ENCODE measurements around the gene WARS2. TPM values are rescaled to one million over a fixed set of nuclear protein-coding genes. Genes with fewer than 3 reads are reported as not detected.
A peak's percentile ranks its signal among the peaks of the same experiment; 100 is the strongest.
"Not testable (repeated sequence)": the region's sequence is repeated elsewhere in the genome, so short reads cannot be mapped to it uniquely, and the experiment has no call there.

The WARS2 gene
- 10 to 100 TPM in 11 of 12 donors, not detected in 1; 19.0 to 30.7 (median 21.7) TPM for polyA plus RNA-seq (ENCODE audit: insufficient read length in 12 of 12)
- long read RNA-seq, donor 1, partial matches to known transcripts = 0 of 4 reads
- long read RNA-seq, donor 1, other reads (novel, unspliced or antisense) = 0 of 4 reads
- long read RNA-seq, donor 2, partial matches to known transcripts = 0 of 4 reads
- long read RNA-seq, donor 2, other reads (novel, unspliced or antisense) = 0 of 4 reads
- long read RNA-seq, donor 3, partial matches to known transcripts = 0 of 2 reads
- long read RNA-seq, donor 3, other reads (novel, unspliced or antisense) = 0 of 2 reads
- long read RNA-seq, donor 4, partial matches to known transcripts = 0 of 3 reads
- long read RNA-seq, donor 4, other reads (novel, unspliced or antisense) = 0 of 3 reads
- long read RNA-seq, donor 5, transcript WARS2-201 (6 exons, 2,800 nt) = major isoform, 8 of 11 reads
- long read RNA-seq, donor 5, partial matches to known transcripts = 0 of 11 reads
- long read RNA-seq, donor 5, other reads (novel, unspliced or antisense) = 0 of 11 reads
- long read RNA-seq, donor 6, partial matches to known transcripts = 0 of 3 reads
- long read RNA-seq, donor 6, other reads (novel, unspliced or antisense) = 0 of 3 reads
- long read RNA-seq, donor 7, partial matches to known transcripts = 0 of 3 reads
- long read RNA-seq, donor 7, other reads (novel, unspliced or antisense) = 0 of 3 reads
- long read RNA-seq, donor 8, transcript WARS2-201 (6 exons, 2,800 nt) = major isoform, 7 of 7 reads
- long read RNA-seq, donor 8, partial matches to known transcripts = 0 of 7 reads
- long read RNA-seq, donor 8, other reads (novel, unspliced or antisense) = 0 of 7 reads
- long read RNA-seq, donor 9, partial matches to known transcripts = 0 of 1 reads
- long read RNA-seq, donor 9, other reads (novel, unspliced or antisense) = 0 of 1 reads
- long read RNA-seq, donor 10, transcript WARS2-201 (6 exons, 2,800 nt) = major isoform, 6 of 7 reads
- long read RNA-seq, donor 10, partial matches to known transcripts = 0 of 7 reads
- long read RNA-seq, donor 10, other reads (novel, unspliced or antisense) = 0 of 7 reads
- long read RNA-seq, donor 11, partial matches to known transcripts = 0 of 3 reads
- long read RNA-seq, donor 11, other reads (novel, unspliced or antisense) = 0 of 3 reads

GRCh38 chr1:119140177-119141019, at the start of gene WARS2:
WARS2 (minus strand) TSS chr1:119140653; CDS start chr1:119140644, 9 bp downstream.
- DNase-seq = peak; percentile 98

GRCh38 chr1:119188926-119189325, 48.5 kb upstream of the WARS2 start:
- no peak for DNase-seq

GRCh38 chr1:119187416-119187815, 47.0 kb upstream of the WARS2 start:
- no peak for DNase-seq

DNA sequence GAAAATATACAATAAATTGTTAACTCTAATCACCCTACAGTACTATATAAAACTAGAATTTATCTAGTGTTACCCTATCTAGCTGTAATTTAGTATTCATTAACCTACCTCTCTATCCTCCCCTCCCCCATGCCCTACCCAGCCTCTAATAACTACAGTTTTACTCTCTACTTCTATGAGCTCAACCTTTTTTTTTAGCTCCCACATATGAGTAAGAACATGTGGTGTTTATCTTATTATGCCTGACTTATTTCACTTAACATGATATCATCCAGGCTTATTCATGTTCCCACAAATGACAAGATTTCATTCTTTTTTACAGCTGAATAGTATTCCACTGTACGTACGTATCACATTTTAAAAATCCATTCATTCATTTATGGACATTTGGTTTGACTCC, 46.0 kb upstream of the WARS2 start:
- no peak for DNase-seq

DNA sequence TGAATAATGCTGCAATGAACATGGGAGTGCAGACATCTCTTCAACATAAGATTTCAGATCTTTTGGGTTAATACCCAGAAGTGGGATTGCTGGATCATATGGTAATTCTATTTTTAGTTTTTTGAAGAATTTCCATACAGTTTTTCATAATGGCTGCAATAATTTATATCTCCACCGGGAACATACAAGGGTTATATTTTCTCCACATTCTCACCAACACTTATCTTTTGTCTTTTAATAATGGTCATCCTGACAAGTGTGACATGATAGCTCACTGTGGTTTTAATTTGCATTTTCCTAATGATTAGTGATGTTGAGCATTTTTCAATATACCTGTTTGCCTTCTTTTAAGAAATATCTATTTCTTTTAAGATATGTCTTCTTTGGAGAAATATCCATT, 44.5 kb upstream of the WARS2 start:
- no peak for DNase-seq

- DNase-seq = no peak
Observed at GRCh38 chr1:119181218-119181617, 40.8 kb upstream of the WARS2 start.

DNA sequence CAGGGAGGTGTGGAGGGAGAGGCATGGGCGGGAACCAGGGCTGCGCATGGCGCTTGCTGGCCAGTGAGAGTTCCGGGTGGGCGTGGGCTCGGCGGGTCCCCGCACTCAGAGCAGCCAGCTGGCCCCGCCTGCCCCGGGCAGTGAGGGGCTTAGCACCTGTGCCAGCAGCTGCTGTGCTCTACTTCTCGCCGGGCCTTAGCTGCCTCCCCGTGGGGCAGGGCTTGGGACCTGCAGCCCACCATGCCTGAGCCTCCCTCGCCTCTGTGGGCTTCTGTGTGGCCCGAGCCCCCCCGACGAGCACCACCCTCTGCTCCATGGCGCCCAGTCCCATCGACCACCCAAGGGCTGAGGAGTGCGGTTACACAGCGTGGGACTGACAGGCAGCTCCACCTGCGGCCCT, 38.6 kb upstream of the WARS2 start:
- no peak for DNase-seq

DNA sequence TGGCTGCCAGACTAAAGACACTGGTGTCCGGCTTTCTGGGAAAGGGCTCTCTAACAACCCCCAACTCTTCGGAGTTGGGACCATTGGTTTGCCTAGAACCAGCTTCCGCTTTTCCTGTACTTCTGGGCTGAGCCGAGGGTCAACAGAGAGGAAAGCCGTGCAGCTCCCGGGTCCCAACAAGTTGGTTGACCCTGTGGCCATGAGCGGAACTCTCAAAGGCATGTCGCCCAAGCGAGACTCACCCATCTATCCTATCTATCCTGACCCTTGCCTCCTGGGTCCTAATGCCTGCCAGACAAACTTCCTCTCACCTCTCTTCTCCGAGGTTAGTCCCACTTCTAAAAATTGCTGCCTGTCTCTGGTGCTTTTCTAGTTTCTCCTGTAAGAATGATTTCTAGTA, 32.5 kb upstream of the WARS2 start:
- not testable (repeated sequence) for DNase-seq

- DNase-seq = not testable (repeated sequence)
Observed at GRCh38 chr1:119171381-119172010, 31.0 kb upstream of the WARS2 start.

GRCh38 chr1:119163396-119163795, 22.9 kb upstream of the WARS2 start:
- DNase-seq = no peak

- peak; percentile 71 for DNase-seq
Observed at GRCh38 chr1:119160866-119161265, 20.4 kb upstream of the WARS2 start.

DNA sequence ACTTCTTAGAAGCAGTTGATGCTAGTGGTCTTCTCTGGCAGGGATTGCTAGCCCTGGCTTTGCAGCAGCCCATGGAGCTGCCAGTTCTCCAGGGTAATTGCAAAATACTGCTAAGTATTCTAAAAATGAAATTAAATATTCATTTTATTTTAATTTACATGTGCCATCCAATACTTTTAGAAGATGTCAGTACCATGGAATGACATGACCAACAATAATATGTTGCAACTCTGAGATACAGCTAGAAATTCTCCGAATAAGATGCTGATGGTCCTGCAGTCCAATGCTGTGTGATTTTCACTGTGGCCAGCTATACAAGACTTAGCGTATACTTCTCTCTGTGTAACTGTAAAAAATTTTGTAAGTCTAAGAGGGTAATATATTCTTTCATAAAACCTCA, 20.0 kb upstream of the WARS2 start:
- DNase-seq = peak; percentile 25

DNA sequence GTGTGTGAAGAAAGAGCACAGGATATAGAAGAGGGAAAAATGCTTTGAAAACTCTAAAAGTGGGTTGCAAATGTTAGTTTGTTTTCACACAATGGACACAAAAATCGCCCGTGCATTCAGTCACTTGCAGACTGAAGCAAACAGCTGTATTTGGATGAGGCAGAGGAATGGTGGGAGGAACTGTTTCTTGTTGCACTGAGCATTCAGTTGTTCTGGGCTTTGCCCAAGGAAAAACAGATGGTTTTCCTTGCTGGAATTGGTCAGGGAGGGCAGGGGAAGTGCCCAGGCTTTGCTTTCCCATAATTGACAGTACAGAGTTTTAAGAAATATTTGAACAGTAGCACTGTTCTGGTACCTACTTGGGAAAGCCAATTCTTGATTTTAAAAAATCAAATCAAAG, 19.5 kb upstream of the WARS2 start:
- peak; percentile 41 for DNase-seq

- no peak for DNase-seq
Observed at GRCh38 chr1:119159111-119159510, 18.7 kb upstream of the WARS2 start.

GRCh38 chr1:119156761-119157160, 16.3 kb upstream of the WARS2 start:
- not testable (repeated sequence) for DNase-seq

- DNase-seq = not testable (repeated sequence)
Observed at GRCh38 chr1:119155069-119155468, 14.6 kb upstream of the WARS2 start.

GRCh38 chr1:119150150-119150549, 9.7 kb upstream of the WARS2 start:
- no peak for DNase-seq

GRCh38 chr1:119147661-119148090, 7.2 kb upstream of the WARS2 start:
- DNase-seq = no peak

DNA sequence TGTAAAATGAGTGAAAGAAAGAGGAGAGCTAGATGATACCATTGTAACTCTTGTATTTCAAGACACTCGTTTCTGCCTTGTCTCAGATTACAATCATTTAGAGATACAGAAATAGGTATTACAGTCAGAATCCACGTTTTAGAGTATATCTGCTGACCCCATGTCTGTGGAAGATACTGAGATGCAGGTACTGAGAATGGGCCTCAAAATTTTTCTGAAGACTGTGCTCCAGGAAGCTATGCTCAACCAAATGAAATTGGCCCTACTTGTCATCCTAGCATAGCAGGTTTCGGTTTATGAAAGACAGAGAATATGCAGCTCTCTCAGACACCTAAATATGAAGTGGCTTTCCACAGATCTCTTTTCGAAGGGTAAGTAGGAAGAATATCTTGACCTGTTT, 6.0 kb upstream of the WARS2 start:
- no peak for DNase-seq

- DNase-seq = no peak
Observed at GRCh38 chr1:119144813-119145212, 4.4 kb upstream of the WARS2 start.

DNA sequence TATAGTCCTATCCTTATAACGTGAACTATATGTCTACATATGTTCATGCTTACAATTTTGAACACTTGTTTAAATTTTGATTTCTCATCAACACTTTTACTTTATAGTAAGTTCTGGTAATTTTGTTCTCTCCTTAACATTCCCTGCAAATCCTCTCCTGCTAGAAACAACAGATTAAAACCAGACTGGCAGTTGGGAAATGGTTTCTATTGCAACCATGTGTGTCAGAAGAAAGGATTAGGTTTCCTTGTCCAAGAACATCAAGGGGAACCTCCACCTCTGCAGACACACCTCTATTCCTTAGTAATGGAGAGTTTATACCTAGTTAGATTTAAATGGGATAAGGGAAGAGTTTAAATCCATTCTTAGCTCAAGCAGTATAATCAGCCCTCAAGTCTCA, 3.3 kb upstream of the WARS2 start:
- DNase-seq = no peak
